K562 (cell line): ENCODE measurements around the gene PCYT1A. TPM values are rescaled to one million over a fixed set of nuclear protein-coding genes. Genes with fewer than 3 reads are reported as not detected.
A peak's percentile ranks its signal among the peaks of the same experiment; 100 is the strongest.

Experiments used
- BDP1 ChIP-seq: IDR thresholded peaks from 3 replicates; pipeline ENCODE4 v1.6.1; 2011; ENCODE audit not compliant: insufficient read length, insufficient read depth
- CXXC5 ChIP-seq: fragments of 250-450 bp; sonication (Bioruptor Pico); IDR thresholded peaks from 2 replicates; pipeline ENCODE4 v1.8.0; 2022; ENCODE audit warnings: inconsistent platforms, mild to moderate bottlenecking, moderate library complexity
- E2F5 ChIP-seq: sonication (generic); formaldehyde crosslinking; IDR thresholded peaks from 2 replicates; pipeline ENCODE4 v1.8.0; 2022; ENCODE audit warnings: mild to moderate bottlenecking, missing genetic modification reagents
- EWSR1 ChIP-seq: fragments of 450-650 bp; IDR thresholded peaks from 2 replicates; pipeline ENCODE4 v1.6.1; 2018; ENCODE audit warnings: borderline replicate concordance, mild to moderate bottlenecking, low read depth, moderate library complexity; ENCODE audit not compliant: partially characterized antibody
- FOXA3 ChIP-seq, 2 experiments: fragments of 450-650 bp in 1 of 2; sonication (generic) in 1 of 2; formaldehyde crosslinking; IDR thresholded peaks in 1 of 2; conservative IDR thresholded peaks in 1 of 2; 2 replicates each; pipeline versions ENCODE4 v1.4.0 to v1.8.0; 2020 to 2022; ENCODE audit warnings: mild to moderate bottlenecking in 2 of 2, missing genetic modification reagents in 1 of 2
- LARP7 ChIP-seq: fragments of 450-650 bp; IDR thresholded peaks from 2 replicates; pipeline ENCODE4 v1.6.1; 2016
- MLLT1 ChIP-seq, 2 experiments: fragments of 450-650 bp; IDR thresholded peaks; 2 replicates each; pipeline ENCODE4 v1.6.1; 2016
- MYNN ChIP-seq, 2 experiments: sonication (generic); formaldehyde crosslinking in 1 of 2; IDR thresholded peaks; 2 replicates each; pipeline versions ENCODE4 v1.5.0 to v1.6.1; 2016 to 2020; ENCODE audit warnings: antibody characterized with exemption in 1 of 2, missing genetic modification reagents in 1 of 2
- NEUROD1 ChIP-seq: fragments of 150-350 bp; IDR thresholded peaks from 2 replicates; pipeline ENCODE4 v1.6.1; 2014; ENCODE audit warnings: borderline replicate concordance, low read length, low read depth; ENCODE audit not compliant: partially characterized antibody
- REST ChIP-seq, 2 experiments: fragments of 450-650 bp; formaldehyde crosslinking in 1 of 2; IDR thresholded peaks; 2 replicates each; pipeline versions ENCODE4 v1.4.0 to v1.6.1; 2014 to 2020; ENCODE audit warnings: mild to moderate bottlenecking in 2 of 2, borderline replicate concordance in 1 of 2, low read depth in 1 of 2
- SIN3B ChIP-seq: fragments of 450-650 bp; IDR thresholded peaks from 2 replicates; pipeline ENCODE4 v1.6.1; 2017; ENCODE audit warnings: low read depth, mild to moderate bottlenecking, moderate library complexity
- STAT6 ChIP-seq: sonication (generic); formaldehyde crosslinking; IDR thresholded peaks from 2 replicates; pipeline ENCODE4 v1.8.1; 2023; ENCODE audit warnings: mild to moderate bottlenecking, missing genetic modification reagents
- TEAD1 ChIP-seq, 2 experiments: fragments of 450-650 bp in 1 of 2; sonication (generic) in 1 of 2; formaldehyde crosslinking; IDR thresholded peaks; 2 replicates each; pipeline versions ENCODE4 v1.4.0 to v1.8.0; 2020 to 2022; ENCODE audit warnings: mild to moderate bottlenecking in 2 of 2, missing genetic modification reagents in 1 of 2
- ZNF830 ChIP-seq: fragments of 250-450 bp; sonication (Bioruptor Pico); IDR thresholded peaks from 2 replicates; pipeline ENCODE4 v1.5.0; 2021; ENCODE audit warnings: mild to moderate bottlenecking
- ZSCAN29 ChIP-seq: fragments of 450-650 bp; IDR thresholded peaks from 2 replicates; pipeline ENCODE4 v1.6.1; 2017
- polyA plus RNA-seq, 8 experiments: library from polyadenylated mRNA; depleted of rRNA in 4 of 8; stranded (reverse) in 5 of 8; unstranded in 3 of 8; fragments of >200 nt; fragmentation: Nextera tagmentation in 2 of 8; fragmentation: Illumina TruSeq in 1 of 8; extraction: Ambion mirVana in 2 of 8; extraction: Trizol in 1 of 8; gene quantifications; 2 replicates each; pipeline versions ENCODE4 v1.2.1 to v1.2.3, GENCODE V29; 2011 to 2014; ENCODE audit warnings: inconsistent platforms in 1 of 8, missing spikeins in 1 of 8
- total RNA-seq, 7 experiments: library from RNA; depleted of rRNA in 6 of 7; stranded (reverse); fragments of >200 nt in 6 of 7; fragmentation: Illumina TruSeq in 2 of 7; extraction: Trizol in 2 of 7; gene quantifications; 2 replicates each; pipeline versions ENCODE4 v1.2.1 to v1.2.3, GENCODE V29; 2011 to 2021; ENCODE audit warnings: low replicate concordance in 1 of 7

The PCYT1A gene
- total and polyA plus RNA-seq, 9 of the 15 experiments (the other 6 are each of a cell fraction or from before 2014, with no cell fraction given) = 13.4 to 62.8 (median 49.4) TPM

- TF ChIP-seq REST (IDR thresholded peaks at IDR 0.05; ENCODE audit: borderline replicate concordance) (0 out of 2 replicates have a peak, but pooled peaks have one; percentile 27), REST (CRISPR knock-in tag; IDR thresholded peaks at IDR 0.05; ENCODE audit: low read depth) (no peak), BDP1 (no peak), FOXA3 (CRISPR knock-in tag; conservative IDR thresholded peaks at IDR 0.05 in 1 of 2, IDR thresholded peaks at IDR 0.05 in 1 of 2) (no peak), EWSR1 (no peak), LARP7 (0 out of 2 replicates have a peak, but pooled peaks have one; percentile 24), MYNN (IDR thresholded peaks at IDR 0.05) (no peak), MYNN (CRISPR knock-in tag; IDR thresholded peaks at IDR 0.05) (no peak), ZSCAN29 (no peak), E2F5 (CRISPR knock-in tag) (peak; percentile 64; the same call in 1 of the 2 replicates), NEUROD1 (no peak), ZNF830 (CRISPR knock-in tag) (no peak), MLLT1 (IDR thresholded peaks at IDR 0.05) (peak in 1 of 2 experiments; percentile 89; a peak in 3 of 4 replicates), TEAD1 (CRISPR knock-in tag; IDR thresholded peaks at IDR 0.05) (no peak), STAT6 (peak; percentile 98; the same call in 1 of the 2 replicates), CXXC5 (CRISPR knock-in tag) (no peak), SIN3B (no peak)
Observed at GRCh38 chr3:196287090-196287439, 461 bp downstream of the PCYT1A start (continued).
